Fibroblast of skin of back (primary cell): ENCODE data around the gene THUMPD1.
"Not testable (repeated sequence)": the region's sequence is repeated elsewhere in the genome, so short reads cannot be mapped to it uniquely, and the experiment has no call there.

ENCODE experiments used
- DNase-seq: peaks from one replicate; pipeline ENCODE4 v3.0.0-alpha.2; 2013

THUMPD1 gene

DNA sequence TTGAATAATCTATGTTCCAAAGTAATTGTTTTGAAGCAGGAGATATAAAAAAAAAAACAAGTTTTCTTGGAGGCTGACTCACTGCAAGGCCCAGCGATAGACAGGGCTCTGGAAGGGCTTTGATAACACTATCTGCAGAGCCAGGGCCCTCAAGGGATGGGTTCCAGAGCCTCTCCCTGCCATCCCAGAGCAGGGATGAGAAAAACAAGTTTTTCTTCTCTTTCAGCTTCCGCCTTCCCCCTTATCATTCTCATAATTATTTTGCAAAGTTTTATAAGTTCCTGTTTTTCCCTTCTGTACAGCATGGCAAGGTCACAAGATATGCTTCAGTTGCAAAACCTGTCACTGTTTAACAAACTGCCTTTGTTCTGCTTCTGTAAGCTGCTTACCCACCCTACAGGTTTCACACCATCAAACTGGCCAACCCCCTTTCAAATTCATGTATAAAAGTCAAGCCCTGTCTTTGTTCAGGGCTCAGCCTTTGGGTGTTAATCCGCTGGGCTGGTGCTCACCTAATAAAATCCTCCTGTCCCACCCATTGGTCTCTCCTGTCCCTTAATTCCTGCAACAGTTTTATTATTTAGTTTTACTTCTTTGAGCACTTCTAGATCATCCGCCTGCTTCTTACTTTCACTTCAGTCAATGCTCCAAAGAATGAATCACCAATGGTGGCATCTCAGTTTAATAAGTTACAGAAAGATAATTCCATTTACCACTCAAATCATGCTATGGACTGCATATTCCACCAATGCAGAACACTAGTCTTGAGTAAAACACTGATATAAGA, 5.6 kb upstream of the THUMPD1 start:
- no peak for DNase-seq

- DNase-seq, result no peak
These were observed 4.8 kb upstream of the THUMPD1 start for GRCh38 chr16:20746461-20746860.

GRCh38 chr16:20744922-20745440, 3.4 kb upstream of the THUMPD1 start:
- no peak for DNase-seq

- DNase-seq, result no peak
These were observed 2.0 kb upstream of the THUMPD1 start for GRCh38 chr16:20743591-20743990.

DNA sequence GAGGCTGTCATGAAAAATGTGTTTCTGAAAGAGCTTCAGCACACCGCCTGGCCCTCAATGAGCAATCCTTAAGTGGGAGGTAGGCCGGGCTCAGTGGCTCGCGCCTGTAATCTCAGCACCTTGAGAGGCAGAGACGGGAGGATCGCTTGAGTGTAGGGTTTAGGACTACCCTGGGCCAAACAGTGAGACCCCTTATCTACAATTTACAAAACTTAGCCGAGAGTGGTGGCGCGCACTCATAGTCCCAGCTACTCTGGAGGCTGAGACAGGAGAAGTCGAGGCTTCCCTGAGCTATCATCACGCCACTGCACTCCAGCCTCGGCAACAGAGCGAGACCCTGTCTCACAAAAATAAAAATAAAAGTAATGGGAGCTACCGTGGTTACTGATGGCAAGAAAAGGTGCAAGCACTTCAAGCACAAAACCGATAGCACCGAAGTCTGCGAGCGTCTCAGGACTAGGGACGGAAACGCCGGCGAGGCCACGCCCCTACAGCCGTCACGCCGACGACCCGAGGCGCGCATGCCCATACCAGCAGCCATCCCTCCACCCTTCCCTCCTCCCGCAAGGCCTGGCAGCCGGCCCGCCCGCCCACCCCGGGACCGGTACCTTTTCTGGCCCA, 607 bp downstream of the THUMPD1 start:
- DNase-seq, result peak; percentile 73

- peak; percentile 7 for DNase-seq
These were observed 1.4 kb downstream of the THUMPD1 start for GRCh38 chr16:20740007-20740883.

DNA sequence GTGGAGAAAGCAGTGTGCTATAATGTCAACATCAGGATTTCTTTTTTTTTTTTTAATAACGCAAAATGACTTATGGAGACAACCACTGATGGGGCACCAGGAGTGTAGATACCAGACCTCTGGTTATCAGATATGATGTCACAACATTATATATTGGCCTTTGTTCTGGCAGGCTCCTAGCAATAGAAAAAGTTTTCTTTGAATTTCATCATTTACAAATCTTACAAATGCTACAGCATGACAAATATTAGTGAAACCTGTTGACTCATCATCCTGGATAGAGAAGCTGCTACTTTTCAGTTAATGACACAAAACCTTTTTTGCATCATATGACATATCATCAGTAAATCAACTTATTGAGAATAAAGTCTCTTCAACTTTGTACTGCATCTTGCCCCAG, 6.1 kb downstream of the THUMPD1 start:
- no peak for DNase-seq

DNA sequence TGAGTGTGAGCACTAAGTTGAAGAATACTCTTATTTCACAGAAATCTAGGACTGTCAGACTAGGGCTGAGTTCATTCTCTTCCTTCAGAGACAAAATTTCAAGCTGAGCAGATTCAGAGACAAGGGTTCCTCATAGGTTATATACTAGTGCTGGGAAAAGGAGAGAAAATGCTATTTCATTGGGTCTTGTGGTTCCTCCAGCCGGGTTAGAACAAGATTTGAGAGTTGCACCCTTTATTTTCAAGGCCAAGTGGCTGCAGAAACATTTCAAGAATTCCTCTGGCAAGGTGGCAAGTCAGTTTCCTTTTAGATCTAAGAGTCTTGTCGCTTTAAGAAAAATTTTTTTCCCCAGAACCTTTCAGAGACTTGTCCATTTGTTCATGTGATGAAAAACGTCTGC, 6.8 kb downstream of the THUMPD1 start:
- no peak for DNase-seq

- DNase-seq, result no peak
These were observed 7.6 kb downstream of the THUMPD1 start for GRCh38 chr16:20734056-20734455.

DNA sequence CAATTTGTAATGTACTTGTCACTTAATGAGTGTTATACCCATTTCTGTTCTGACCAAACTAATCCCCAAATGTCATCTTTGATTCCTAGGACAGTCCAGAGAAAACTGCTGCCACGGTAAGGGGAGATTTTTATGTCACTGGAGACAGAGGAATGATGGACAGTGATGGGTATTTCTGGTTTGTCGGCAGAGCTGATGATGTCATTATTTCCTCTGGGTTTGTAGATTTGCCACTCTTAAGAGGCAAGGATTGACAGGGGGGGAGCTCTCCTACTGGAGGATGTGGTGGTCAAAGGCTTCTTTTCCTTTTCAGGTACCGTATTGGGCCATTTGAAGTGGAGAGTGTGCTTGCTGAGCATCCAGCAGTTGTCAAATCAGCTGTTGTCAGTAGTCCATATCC, 12.5 kb downstream of the THUMPD1 start:
- DNase-seq, result no peak

- no peak for DNase-seq
These were observed 14.4 kb downstream of the THUMPD1 start for GRCh38 chr16:20727181-20727580.

DNA sequence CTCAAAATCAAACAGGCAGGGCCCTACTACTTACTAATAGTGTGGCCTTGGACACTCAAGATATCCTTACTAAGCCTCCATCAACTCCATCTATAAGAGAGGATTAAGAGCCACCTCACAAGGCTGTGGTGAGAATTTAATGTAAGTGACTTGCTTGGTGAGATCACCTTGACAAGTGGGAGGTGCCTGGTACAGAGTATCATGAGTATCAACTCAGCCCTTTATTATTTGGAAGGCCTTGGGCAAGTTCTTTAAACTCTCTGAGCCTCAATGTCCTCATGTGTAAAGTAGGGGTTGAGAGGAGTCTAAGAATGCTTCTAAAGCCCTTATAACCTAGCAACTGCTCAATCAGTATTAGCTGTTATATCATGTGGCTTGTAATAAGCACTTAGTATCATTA, 15.0 kb downstream of the THUMPD1 start:
- DNase-seq, result no peak

GRCh38 chr16:20720251-20720650, 21.4 kb downstream of the THUMPD1 start:
- DNase-seq, result no peak

DNA sequence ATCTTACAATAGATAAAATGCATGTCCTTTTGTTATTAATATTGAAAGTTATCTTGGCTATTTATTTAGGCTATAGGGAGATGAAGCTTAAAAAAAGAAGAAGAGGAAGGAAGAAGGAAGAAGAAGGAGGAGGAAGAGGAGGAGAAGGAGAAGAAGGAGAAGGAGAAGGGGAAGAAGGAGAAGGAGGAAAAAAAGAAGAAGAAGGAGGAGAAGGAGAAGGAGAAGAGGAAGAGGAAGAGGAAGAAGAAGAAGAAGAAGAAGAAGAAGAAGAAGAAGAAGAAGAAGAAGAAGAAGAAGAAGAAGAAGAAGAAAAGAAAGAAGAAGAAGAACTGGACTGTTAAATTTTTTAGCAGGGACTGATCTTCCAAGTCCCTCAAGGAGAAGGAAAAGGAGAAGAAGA, 23.9 kb downstream of the THUMPD1 start:
- DNase-seq, result not testable (repeated sequence)

GRCh38 chr16:20711277-20711911, 30.2 kb downstream of the THUMPD1 start:
- DNase-seq, result no peak

- not testable (repeated sequence) for DNase-seq
These were observed 33.5 kb downstream of the THUMPD1 start for GRCh38 chr16:20708129-20708528.

DNA sequence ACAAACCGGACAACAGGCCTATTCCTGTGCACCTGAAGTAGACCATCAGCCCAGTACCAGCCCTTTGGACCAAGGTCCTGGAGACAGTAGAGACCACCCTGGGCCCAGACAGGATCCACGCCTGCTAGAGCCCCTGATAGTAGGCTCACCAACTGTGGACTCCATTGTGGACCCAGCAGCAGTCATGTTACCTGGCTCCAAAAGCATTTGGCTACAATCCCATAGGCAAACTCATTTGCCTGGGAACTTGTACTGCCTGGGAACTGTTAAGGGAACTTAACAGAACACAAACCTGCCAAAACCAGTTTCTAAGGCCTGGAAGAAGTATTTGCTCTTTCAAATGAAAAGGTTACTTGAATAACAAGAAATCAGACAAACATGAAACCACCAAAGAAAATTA, 34.2 kb downstream of the THUMPD1 start:
- DNase-seq, result no peak

- DNase-seq, result not testable (repeated sequence)
These were observed 35.6 kb downstream of the THUMPD1 start for GRCh38 chr16:20705972-20706371.

DNA sequence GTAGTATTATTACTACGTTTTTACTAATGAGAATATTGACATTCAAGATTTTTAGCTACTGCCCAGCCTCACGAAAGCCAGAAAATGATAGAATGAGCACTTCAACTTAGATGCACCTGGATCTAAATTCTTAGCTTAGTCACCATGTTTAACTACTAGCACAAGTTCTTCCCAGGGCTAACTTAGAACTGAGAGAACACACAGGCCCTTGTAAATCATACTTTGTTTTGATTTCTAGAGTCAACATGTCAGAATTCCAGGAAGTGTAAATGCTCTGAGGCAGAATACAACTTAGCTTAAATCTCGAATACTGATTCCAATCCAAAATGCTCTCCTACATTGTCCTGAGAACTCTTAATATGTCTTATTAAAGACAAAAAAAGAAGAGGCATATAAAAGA, 37.3 kb downstream of the THUMPD1 start:
- no peak for DNase-seq

DNA sequence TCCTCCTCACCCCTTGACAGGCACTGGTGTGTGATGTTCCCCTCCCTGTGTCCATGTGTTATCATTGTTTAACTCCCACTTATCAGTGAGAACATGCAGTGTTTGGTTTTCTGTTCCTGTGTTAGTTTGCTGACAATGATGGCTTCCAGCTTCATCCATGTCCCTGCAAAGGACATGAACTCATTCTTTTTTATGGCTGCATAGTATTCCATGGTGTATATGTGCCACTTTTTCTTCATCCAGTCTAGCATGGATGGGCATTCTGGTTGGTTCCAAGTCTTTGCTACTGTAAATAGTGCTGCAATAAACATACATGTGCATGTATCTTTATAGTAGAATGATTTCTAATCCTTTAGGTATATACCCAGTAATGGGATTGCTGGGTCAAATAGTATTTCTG, 39.9 kb downstream of the THUMPD1 start:
- DNase-seq, result not testable (repeated sequence)

DNA sequence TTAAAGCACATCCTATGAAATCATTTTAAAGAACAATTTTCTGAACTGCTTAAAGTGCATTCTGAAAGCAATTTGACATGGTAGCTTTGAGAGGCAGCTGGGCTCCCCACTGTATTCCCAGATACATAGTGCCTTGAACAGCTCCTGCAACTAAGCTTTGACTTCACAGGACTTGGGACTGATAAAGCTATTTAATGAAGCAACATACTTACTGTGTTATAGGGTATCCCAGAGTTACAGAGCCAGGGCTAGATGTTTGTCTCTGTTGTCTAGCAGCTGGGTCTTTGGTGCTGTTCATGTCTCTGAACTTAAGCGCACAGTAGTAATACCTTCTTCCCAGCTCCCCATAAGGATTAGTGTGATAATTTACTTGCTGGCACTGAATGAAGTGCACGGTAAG, 45.0 kb downstream of the THUMPD1 start:
- DNase-seq, result no peak

DNA sequence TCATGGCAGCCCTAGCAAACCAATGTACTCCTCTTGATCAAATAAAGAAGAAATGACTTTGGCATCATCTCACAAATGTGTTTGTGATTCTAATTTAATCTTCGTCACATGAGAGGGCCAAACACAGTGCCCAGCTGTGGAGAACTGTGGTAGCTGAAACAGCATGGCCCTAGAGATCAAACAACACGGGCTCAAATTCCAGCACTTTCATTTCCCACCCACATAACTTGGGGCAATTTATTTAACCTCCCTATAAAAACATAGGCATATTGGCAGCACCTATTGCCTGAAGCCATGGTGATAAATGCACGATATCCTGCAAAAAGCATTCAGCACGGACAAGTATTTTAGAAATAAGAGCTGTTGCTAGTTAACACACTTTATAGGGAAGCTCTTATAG, 46.6 kb downstream of the THUMPD1 start:
- no peak for DNase-seq

- not testable (repeated sequence) for DNase-seq
These were observed 47.5 kb downstream of the THUMPD1 start for GRCh38 chr16:20694096-20694495.
